KMS-11 (cell line): ENCODE measurements around the gene MED13L.

Experiments
- H2AFZ ChIP-seq: fragments of 200-600 bp; sonication (generic); 2 replicates; pipeline ENCODE4 v1.6.1; 2016; ENCODE audit warnings: antibody characterized with exemption, mixed run types, low read depth
- H3K27ac ChIP-seq: fragments of 200-600 bp; sonication (generic); 2 replicates; pipeline ENCODE4 v1.6.1; 2016; ENCODE audit warnings: mild to moderate bottlenecking, mixed run types
- H3K27me3 ChIP-seq: fragments of 200-600 bp; sonication (generic); 2 replicates; pipeline ENCODE4 v1.6.1; 2017; ENCODE audit warnings: mild to moderate bottlenecking, low read depth, mixed run types, moderate library complexity; ENCODE audit not compliant: insufficient read depth
- H3K36me3 ChIP-seq: fragments of 200-600 bp; sonication (generic); 2 replicates; pipeline ENCODE4 v1.6.1; 2017; ENCODE audit warnings: mild to moderate bottlenecking, mixed run types; ENCODE audit not compliant: insufficient read depth
- H3K4me1 ChIP-seq: fragments of 200-600 bp; sonication (generic); 2 replicates; pipeline ENCODE4 v1.6.1; 2016; ENCODE audit warnings: mild to moderate bottlenecking, low read depth, mixed run types; ENCODE audit not compliant: poor library complexity, severe bottlenecking
- H3K4me2 ChIP-seq: fragments of 200-600 bp; sonication (generic); 2 replicates; pipeline ENCODE4 v1.7.0; 2016; ENCODE audit warnings: mild to moderate bottlenecking, mixed run types
- H3K4me3 ChIP-seq: fragments of 200-600 bp; sonication (generic); IDR thresholded peaks from 2 replicates; pipeline ENCODE4 v1.6.1; 2017; ENCODE audit warnings: low read depth, low read length, mixed read lengths; ENCODE audit not compliant: insufficient read depth
- H3K79me2 ChIP-seq: fragments of 200-600 bp; sonication (generic); 2 replicates; pipeline ENCODE4 v1.6.1; 2016; ENCODE audit warnings: low read depth, mixed run types; ENCODE audit not compliant: insufficient read depth
- H3K9ac ChIP-seq: fragments of 200-600 bp; sonication (generic); 2 replicates; pipeline ENCODE4 v1.6.1; 2016; ENCODE audit warnings: mild to moderate bottlenecking, mixed run types
- H4K20me1 ChIP-seq: fragments of 200-600 bp; sonication (generic); 2 replicates; pipeline ENCODE4 v1.6.1; 2016; ENCODE audit warnings: mild to moderate bottlenecking, mixed run types; ENCODE audit not compliant: insufficient read depth
- TF ChIP-seq, protein P1 (sequence below): fragments of 200-600 bp; sonication (generic); conservative IDR thresholded peaks from 2 replicates; pipeline ENCODE4 v1.6.1; 2017; ENCODE audit warnings: low read depth, mild to moderate bottlenecking, antibody characterized with exemption, low read length, moderate library complexity, mixed read lengths

Gene MED13L

GRCh38 chr12:116294454-116295165, 17.1 kb upstream of the MED13L start:
- Histone ChIP-seq H3K36me3 (no peaks in the 10 kb centered on the region), H2AFZ (no peak overlapping the region), H3K4me3 (no peak overlapping the region), H3K27me3 (no peaks in the 10 kb centered on the region), H3K27ac (no peak overlapping the region), H4K20me1 (no peaks in the 10 kb centered on the region), H3K79me2 (no peaks in the 10 kb centered on the region), H3K4me2 (no peak overlapping the region), H3K4me1 (peaks cover 8% of the 10 kb centered on the region), H3K9ac (no peak overlapping the region)
- TF ChIP-seq, protein P1, sequence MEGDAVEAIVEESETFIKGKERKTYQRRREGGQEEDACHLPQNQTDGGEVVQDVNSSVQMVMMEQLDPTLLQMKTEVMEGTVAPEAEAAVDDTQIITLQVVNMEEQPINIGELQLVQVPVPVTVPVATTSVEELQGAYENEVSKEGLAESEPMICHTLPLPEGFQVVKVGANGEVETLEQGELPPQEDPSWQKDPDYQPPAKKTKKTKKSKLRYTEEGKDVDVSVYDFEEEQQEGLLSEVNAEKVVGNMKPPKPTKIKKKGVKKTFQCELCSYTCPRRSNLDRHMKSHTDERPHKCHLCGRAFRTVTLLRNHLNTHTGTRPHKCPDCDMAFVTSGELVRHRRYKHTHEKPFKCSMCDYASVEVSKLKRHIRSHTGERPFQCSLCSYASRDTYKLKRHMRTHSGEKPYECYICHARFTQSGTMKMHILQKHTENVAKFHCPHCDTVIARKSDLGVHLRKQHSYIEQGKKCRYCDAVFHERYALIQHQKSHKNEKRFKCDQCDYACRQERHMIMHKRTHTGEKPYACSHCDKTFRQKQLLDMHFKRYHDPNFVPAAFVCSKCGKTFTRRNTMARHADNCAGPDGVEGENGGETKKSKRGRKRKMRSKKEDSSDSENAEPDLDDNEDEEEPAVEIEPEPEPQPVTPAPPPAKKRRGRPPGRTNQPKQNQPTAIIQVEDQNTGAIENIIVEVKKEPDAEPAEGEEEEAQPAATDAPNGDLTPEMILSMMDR, result no peak

DNA sequence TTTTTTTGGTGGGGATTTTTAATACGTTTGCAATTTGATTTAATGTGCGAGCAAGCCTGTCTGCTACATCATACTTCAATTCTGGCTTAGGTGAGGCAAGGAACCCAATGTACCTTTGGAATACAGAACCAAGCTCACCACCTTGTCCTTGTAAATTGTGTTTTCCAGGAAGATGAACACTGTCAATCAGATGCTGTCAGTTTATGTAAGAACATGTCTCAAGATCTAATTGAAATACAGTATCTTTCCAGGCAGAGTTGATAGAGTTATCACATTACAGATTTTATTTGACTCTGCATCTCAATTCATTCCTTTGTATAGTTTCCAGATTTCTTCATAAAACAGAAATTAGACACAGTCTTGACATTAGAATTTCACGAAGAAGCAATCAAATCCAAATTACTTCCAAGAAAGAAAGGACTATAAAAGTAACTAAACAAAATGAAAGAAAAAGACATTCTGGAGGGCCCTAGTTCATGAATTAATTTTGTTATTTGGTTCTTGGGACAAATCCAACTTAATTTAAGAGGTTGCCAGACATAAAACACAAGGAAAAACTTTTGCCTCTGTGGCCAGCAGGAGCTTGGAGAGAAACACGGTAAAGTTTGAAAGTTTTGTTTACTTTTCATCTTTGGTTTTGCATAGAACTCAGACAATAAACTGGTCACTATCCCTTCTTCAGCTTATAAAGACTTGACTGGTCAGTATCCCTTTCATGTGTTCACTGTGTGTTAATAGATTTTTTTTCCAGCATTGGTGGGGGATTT, 16.4 kb upstream of the MED13L start:
- no peaks in the 10 kb centered on the region for H3K36me3 ChIP-seq
- H3K4me3 ChIP-seq, result no peak overlapping the region
- no peak overlapping the region for H3K9ac ChIP-seq
- no peaks in the 10 kb centered on the region for H4K20me1 ChIP-seq
- no peaks in the 10 kb centered on the region for H3K27me3 ChIP-seq
- H2AFZ ChIP-seq, result no peak overlapping the region
- H3K27ac ChIP-seq, result no peak overlapping the region
- TF ChIP-seq, protein P1, result no peak
- H3K79me2 ChIP-seq, result no peaks in the 10 kb centered on the region
- peaks cover 8% of the 10 kb centered on the region for H3K4me1 ChIP-seq
- H3K4me2 ChIP-seq, result no peak overlapping the region

GRCh38 chr12:116291218-116291617, 13.7 kb upstream of the MED13L start:
- TF ChIP-seq, protein P1, result no peak
- Histone ChIP-seq H3K79me2 (no peaks in the 10 kb centered on the region), H3K4me3 (no peak overlapping the region), H2AFZ (no peak overlapping the region), H3K4me1 (peaks cover 8% of the 10 kb centered on the region), H3K36me3 (no peaks in the 10 kb centered on the region), H3K9ac (no peak overlapping the region), H3K27me3 (no peaks in the 10 kb centered on the region), H3K4me2 (no peak overlapping the region), H4K20me1 (no peaks in the 10 kb centered on the region), H3K27ac (no peak overlapping the region)

DNA sequence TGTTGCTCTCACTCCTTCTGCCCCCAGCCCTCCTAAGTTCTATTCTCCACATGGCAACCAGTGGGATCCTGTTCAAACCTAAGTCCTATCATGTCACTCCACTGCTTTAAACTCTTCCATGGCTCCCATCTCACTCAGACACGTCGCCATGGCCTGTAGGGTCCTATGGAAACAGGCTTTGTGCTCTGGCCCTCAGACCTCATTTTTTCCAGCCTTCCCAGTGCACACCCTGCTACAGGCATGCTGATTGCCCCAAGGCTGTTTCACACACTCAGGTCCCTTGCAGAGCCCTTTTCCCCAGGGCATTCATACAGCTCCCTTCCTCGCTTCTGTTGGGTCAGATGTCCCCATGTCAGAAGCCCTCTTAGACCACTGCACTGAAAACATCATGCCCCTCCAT, 11.2 kb upstream of the MED13L start:
- TF ChIP-seq, protein P1, result no peak
- Histone ChIP-seq H3K27ac (no peak overlapping the region), H3K36me3 (no peaks in the 10 kb centered on the region), H3K79me2 (no peaks in the 10 kb centered on the region), H3K4me3 (no peak overlapping the region), H3K4me2 (no peak overlapping the region), H4K20me1 (no peaks in the 10 kb centered on the region), H2AFZ (no peak overlapping the region), H3K9ac (no peak overlapping the region), H3K4me1 (no peaks in the 10 kb centered on the region), H3K27me3 (no peaks in the 10 kb centered on the region)
